Activated CD4-positive, alpha-beta T cell treated with anti-CD3 and anti-CD28 coated beads, Interleukin-2, amount 10 ng/mL, durations not matched to agents 24 days and 14 days (primary cell): ENCODE measurements around the gene SCYGR6. TPM values are rescaled to one million over a fixed set of nuclear protein-coding genes. Genes with fewer than 3 reads are reported as not detected.

ENCODE experiments used
- DNase-seq: peaks from one replicate; pipeline ENCODE4 v3.0.0; 2022
- H3K27ac Mint-ChIP-seq: one replicate; pipeline ENCODE4 v1.8.0; 2022; ENCODE audit warnings: mild to moderate bottlenecking, mixed read lengths
- H3K27me3 Mint-ChIP-seq: one replicate; pipeline ENCODE4 v1.8.0; 2022; ENCODE audit warnings: mixed read lengths
- H3K36me3 Mint-ChIP-seq: one replicate; pipeline ENCODE4 v1.8.0; 2022; ENCODE audit warnings: low read depth, mild to moderate bottlenecking, mixed read lengths
- H3K4me1 Mint-ChIP-seq: one replicate; pipeline ENCODE4 v1.8.0; 2021; ENCODE audit warnings: mixed read lengths
- H3K4me3 Mint-ChIP-seq: one replicate; pipeline ENCODE4 v1.8.0; 2022; ENCODE audit warnings: mild to moderate bottlenecking, moderate library complexity, mixed read lengths
- H3K9me3 Mint-ChIP-seq: one replicate; pipeline ENCODE4 v1.8.0; 2021; ENCODE audit warnings: mixed read lengths
- intact Hi-C: fragments of 100-400 bp; cut with micrococcal nuclease; formaldehyde crosslinking; loops from one replicate; pipeline ENCODE4 v1.15.1; 2023
- total RNA-seq: library from RNA; stranded (reverse); gene quantifications from 2 replicates; pipeline ENCODE4 v1.2.3, GENCODE V29; 2022

The SCYGR6 gene
- total RNA-seq, 1 donor from 2014 or later = not detected

DNA sequence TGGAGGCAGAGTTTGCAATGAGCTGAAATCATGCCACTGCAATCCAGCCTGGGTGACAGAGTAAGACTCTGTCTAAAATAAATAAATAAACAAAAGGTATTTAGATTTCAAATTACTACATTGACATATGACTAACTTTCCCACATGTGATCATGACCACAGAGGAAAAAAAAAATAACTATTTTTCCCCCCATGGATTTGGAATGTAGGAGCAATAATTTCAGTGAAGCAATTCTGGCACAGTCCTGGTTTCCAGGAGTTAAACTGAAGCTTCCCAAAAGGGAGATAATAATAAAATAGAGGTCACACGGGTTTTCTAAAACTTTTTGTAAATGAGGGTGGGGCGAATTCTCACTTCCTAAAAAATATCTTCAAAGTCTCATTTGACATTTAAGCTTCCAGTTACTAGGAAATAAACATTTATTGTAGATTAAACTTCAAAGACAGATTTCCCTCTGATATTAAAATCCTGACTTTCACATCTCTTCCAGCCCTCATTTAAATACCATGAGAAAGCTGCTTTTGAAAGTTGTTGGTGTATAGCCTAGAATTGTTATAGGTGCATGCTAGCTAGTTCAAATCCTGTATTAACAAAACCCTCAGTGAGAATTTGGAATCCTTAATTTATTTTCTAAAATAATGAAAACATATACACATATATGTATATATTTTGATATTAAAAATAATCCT, 27.4 kb downstream of the SCYGR6 start:
- H3K4me3 Mint-ChIP-seq = no peak overlapping the region
- H3K36me3 Mint-ChIP-seq = no peaks in the 10 kb centered on the region
- intact Hi-C loops = no loop called here
- no peak for DNase-seq
- H3K27ac Mint-ChIP-seq = no peak overlapping the region
- H3K4me1 Mint-ChIP-seq = no peaks in the 10 kb centered on the region
- no peaks in the 10 kb centered on the region for H3K9me3 Mint-ChIP-seq
- H3K27me3 Mint-ChIP-seq = peaks cover 8% of the 10 kb centered on the region

DNA sequence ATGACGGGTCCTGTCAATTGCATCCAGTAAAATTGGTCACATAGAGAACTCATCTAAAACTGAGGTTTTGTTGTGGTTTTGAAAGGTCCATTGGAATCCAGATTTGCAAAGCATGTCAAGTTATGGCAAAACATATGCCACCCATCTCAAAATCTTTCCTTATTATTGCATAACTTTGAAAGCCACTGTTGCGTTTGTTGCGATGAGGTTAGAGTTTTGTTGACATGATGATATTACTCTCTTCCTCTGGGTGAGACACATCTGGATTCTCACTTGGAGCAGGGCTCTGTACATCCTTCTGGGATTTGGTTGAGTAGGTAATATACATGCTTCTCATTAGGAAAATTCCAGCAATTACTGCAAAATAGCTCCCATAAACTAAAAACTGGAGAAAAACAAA, 37.4 kb downstream of the SCYGR6 start:
- H3K27me3 Mint-ChIP-seq = peaks cover 5% of the 10 kb centered on the region
- intact Hi-C loops = no loop called here
- H3K27ac Mint-ChIP-seq = no peak overlapping the region
- no peaks in the 10 kb centered on the region for H3K4me1 Mint-ChIP-seq
- H3K9me3 Mint-ChIP-seq = no peaks in the 10 kb centered on the region
- H3K36me3 Mint-ChIP-seq = no peaks in the 10 kb centered on the region
- DNase-seq = no peak
- no peak overlapping the region for H3K4me3 Mint-ChIP-seq

DNA sequence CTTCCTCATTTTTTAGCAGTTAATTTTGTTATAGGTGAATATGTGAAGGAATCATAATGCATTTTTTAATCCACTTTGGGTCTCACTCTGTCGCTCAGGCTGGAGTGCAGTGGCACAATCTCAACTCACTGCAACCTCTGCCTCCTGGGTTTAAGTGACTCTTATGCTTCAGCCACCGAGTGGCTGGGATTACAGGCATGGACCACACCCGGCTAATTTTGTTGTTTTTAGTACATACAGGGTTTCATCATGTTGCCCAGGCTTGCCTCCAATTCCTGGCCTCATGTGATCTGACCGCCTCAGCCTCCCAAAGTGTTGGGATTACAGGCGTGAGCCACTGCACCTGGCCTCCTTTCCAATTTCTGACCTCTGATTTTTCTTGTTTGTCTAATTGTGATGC, 40.3 kb downstream of the SCYGR6 start:
- Mint-ChIP-seq H3K9me3 (no peaks in the 10 kb centered on the region), H3K27me3 (peaks cover 1% of the 10 kb centered on the region), H3K4me1 (no peaks in the 10 kb centered on the region), H3K36me3 (no peaks in the 10 kb centered on the region), H3K4me3 (no peak overlapping the region), H3K27ac (no peak overlapping the region)
- DNase-seq = no peak
- intact Hi-C loops = no loop called here

DNA sequence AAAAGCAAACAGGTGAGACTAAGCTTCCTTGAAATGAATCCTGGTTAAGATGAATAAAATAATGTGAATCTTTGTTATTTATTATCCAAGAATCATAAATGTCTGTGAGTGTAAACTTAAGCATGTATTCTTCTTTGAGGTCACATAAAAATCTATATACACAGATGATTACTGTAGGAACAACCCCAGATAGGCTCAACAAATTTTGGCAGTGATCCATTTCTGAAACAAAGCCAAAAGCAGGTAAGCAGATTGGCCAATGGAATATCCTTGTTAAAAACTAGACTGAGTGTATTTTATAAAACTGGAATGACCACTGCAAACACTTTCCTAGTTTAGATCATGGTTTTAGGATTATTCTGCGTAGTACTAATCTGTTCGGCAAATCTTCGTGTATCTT, 46.6 kb downstream of the SCYGR6 start:
- Mint-ChIP-seq H3K4me1 (no peaks in the 10 kb centered on the region), H3K36me3 (no peaks in the 10 kb centered on the region), H3K9me3 (no peaks in the 10 kb centered on the region), H3K27ac (no peak overlapping the region), H3K27me3 (no peaks in the 10 kb centered on the region), H3K4me3 (no peak overlapping the region)
- DNase-seq = no peak
- intact Hi-C loops = no loop called here

DNA sequence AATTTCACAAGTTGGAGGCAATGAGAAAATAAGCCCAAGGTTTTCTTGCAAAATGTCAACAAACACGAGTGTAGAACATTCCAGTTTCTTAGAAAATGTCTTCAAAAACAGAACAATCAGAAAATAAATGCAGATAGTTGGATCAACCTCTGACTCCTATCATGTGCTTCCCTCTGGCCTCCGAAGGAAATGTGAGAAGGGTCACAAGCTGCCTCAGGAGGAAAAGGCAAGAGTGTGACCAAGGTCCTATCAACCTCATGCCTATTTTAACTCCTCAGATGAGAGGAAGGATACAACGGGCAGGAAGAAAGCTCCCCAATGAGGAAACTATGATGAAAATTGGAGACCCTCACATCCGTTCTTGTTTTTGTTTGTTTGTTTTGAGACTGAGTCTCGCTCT, 50.1 kb downstream of the SCYGR6 start:
- Mint-ChIP-seq H3K27me3 (peaks cover 7% of the 10 kb centered on the region), H3K4me3 (no peak overlapping the region), H3K36me3 (no peaks in the 10 kb centered on the region), H3K4me1 (no peaks in the 10 kb centered on the region), H3K27ac (no peak overlapping the region), H3K9me3 (no peaks in the 10 kb centered on the region)
- intact Hi-C loops = no loop called here
- no peak for DNase-seq

Other genes with a start within 250 kb of the SCYGR6 start
- gene SCYGR2, start 125.9 kb downstream of the SCYGR6 start, total RNA-seq = not detected in 2 replicates
- gene SCYGR3, start 109.9 kb downstream of the SCYGR6 start, total RNA-seq = not detected in 2 replicates
- not detected in 2 replicates for gene SCYGR4, start 107.3 kb downstream of the SCYGR6 start, total RNA-seq
- not detected in 2 replicates for gene SCYGR5, start 58.0 kb downstream of the SCYGR6 start, total RNA-seq
- gene SLC19A3, start 6.7 kb downstream of the SCYGR6 start, total RNA-seq = not detected in 2 replicates
- not detected in 2 replicates for gene SCYGR7, start 3.6 kb upstream of the SCYGR6 start, total RNA-seq
- gene SCYGR8, start 21.1 kb upstream of the SCYGR6 start, total RNA-seq = not detected in 2 replicates
- 3.2 and 4.4 TPM in 2 replicates for gene CCL20, start 89.1 kb upstream of the SCYGR6 start, total RNA-seq
- gene DAW1, start 146.9 kb upstream of the SCYGR6 start, total RNA-seq = not detected in 2 replicates